GM19468 (cell line): ENCODE results near the gene MAP3K6.
"Not testable (repeated sequence)": the region's sequence is repeated elsewhere in the genome, so short reads cannot be mapped to it uniquely, and the experiment has no call there.

Experiments
- ATAC-seq: cut with Tn5 transposase; IDR thresholded peaks from one replicate; pipeline ENCODE4 v1.9.1; 2021; ENCODE audit warnings: mild to moderate bottlenecking, moderate library complexity, moderate number of reproducible peaks; ENCODE audit not compliant: unreplicated experiment; ENCODE audit errors: extremely low read depth

The MAP3K6 gene

GRCh38 chr1:27366411-27367159 lies at the start of gene MAP3K6:
Gene MAP3K6, minus strand, starts transcription at chr1:27366961. Its CDS starts 364 bp downstream, at chr1:27366597.
- ATAC-seq = no peak

- no peak for ATAC-seq
These were observed 47.3 kb upstream of the MAP3K6 start for GRCh38 chr1:27414091-27414490.

GRCh38 chr1:27413004-27413403 lies 46.2 kb upstream of the MAP3K6 start:
- no peak for ATAC-seq

- no peak for ATAC-seq
These were observed 45.7 kb upstream of the MAP3K6 start for GRCh38 chr1:27412502-27412901.

- ATAC-seq = no peak
These were observed 43.9 kb upstream of the MAP3K6 start for GRCh38 chr1:27410709-27411108.

- ATAC-seq = no peak
These were observed 42.9 kb upstream of the MAP3K6 start for GRCh38 chr1:27409669-27410068.

- no peak for ATAC-seq
These were observed 41.4 kb upstream of the MAP3K6 start for GRCh38 chr1:27408151-27408550.

GRCh38 chr1:27406791-27407190 lies 40.0 kb upstream of the MAP3K6 start:
- ATAC-seq = not testable (repeated sequence)

GRCh38 chr1:27406362-27406680 lies 39.6 kb upstream of the MAP3K6 start:
- no peak for ATAC-seq

GRCh38 chr1:27405598-27406361 lies 39.0 kb upstream of the MAP3K6 start:
- ATAC-seq = not testable (repeated sequence)

GRCh38 chr1:27405074-27405473 lies 38.3 kb upstream of the MAP3K6 start:
- no peak for ATAC-seq

GRCh38 chr1:27403931-27404330 lies 37.2 kb upstream of the MAP3K6 start:
- no peak for ATAC-seq

- ATAC-seq = no peak
These were observed 36.4 kb upstream of the MAP3K6 start for GRCh38 chr1:27403065-27403726.

- ATAC-seq = no peak
These were observed 35.6 kb upstream of the MAP3K6 start for GRCh38 chr1:27402349-27402754.

- no peak for ATAC-seq
These were observed 34.2 kb upstream of the MAP3K6 start for GRCh38 chr1:27400963-27401341.

GRCh38 chr1:27400082-27400962 lies 33.6 kb upstream of the MAP3K6 start:
- ATAC-seq = no peak

GRCh38 chr1:27399251-27400025 lies 32.7 kb upstream of the MAP3K6 start:
- no peak for ATAC-seq

- ATAC-seq = no peak
These were observed 31.8 kb upstream of the MAP3K6 start for GRCh38 chr1:27398405-27399149.

- ATAC-seq = no peak
These were observed 31.0 kb upstream of the MAP3K6 start for GRCh38 chr1:27397749-27398148.
